KG1 (cell line): ENCODE measurements around the gene TARS2.

ENCODE experiments used
- DNase-seq: peaks from one replicate; lab custom pipeline; 2025; lab: John Stamatoyannopoulos, UW

The TARS2 gene

DNA sequence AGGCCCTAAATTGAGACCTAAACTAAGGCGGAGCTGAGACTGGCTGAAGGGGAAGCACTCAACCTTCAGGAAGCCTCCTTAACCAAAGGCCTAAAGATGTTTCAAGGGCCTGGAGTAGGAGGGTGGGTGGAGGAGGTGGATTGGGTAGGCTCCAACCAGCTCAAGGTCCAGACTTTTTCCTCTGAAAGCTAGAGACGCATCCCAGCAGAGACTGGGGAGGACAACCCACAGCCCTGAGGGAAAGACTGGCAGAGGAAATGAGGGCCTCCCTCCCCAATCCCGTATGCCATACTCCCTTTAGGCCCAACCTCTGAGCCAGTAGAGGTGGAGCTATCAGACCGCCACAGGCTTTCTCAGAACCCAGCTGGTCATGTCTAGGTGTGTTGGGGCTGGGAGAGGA lies 21.8 kb downstream of the TARS2 start:
- DNase-seq = no peak

DNA sequence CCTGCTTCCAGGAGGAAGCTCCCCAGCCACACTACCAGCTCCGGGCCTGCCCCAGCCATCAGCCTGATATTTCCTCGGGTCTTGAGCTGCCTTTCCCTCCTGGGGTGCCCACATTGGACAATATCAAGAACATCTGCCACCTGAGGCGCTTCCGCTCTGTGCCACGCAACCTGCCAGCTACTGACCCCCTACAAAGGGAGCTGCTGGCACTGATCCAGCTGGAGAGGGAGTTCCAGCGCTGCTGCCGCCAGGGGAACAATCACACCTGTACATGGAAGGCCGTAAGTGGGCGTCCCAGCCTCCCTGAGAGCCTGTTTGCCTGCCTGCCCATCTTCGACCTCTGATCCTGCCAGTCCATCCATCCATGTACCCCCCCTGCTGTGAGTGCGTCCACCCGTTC lies 24.3 kb downstream of the TARS2 start:
- no peak for DNase-seq

DNA sequence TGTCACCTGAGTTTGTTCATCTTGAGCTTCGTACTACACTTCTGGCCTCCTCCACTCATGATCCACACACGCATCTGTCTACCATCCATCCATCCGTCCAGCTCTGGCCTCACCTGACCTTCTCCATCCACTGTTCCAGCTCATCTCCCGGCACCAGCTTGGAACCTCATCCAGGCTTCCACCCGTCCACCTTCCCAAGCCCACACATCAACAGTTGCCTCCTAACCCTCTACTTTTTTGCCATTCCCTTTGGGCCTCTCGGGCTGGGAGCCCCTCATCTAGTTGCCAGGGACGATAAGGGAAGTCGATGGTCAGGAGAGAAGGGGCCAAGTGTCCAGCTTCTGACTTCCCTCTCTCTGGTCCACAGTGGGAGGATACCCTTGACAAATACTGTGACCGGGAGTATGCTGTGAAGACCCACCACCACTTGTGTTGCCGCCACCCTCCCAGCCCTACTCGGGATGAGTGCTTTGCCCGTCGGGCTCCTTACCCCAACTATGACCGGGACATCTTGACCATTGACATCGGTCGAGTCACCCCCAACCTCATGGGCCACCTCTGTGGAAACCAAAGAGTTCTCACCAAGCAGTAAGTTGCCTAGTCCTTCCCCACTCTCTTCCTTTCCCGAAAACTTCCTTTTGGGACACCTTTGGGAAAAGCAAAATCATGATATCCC lies 24.9 kb downstream of the TARS2 start:
- DNase-seq = no peak

DNA sequence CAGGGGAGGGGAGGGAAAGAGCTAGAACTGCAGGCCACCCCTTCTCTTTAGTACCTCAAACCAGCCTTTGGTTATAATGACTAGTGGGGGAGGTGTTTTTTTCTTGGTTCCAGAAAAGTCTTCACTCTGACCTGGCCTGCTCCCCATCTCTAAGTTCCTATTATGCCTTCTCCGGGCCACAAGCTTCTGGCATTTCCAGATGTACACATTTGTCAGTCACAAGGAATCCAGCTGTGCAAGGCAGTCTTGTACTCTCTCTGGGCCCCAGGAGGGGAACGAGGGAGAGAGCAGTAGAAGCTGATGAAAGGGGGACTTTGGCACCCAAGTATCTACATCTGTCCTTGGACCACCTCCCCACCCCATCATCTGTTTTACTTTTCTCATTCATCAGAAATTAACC lies 25.6 kb downstream of the TARS2 start:
- DNase-seq = no peak

DNA sequence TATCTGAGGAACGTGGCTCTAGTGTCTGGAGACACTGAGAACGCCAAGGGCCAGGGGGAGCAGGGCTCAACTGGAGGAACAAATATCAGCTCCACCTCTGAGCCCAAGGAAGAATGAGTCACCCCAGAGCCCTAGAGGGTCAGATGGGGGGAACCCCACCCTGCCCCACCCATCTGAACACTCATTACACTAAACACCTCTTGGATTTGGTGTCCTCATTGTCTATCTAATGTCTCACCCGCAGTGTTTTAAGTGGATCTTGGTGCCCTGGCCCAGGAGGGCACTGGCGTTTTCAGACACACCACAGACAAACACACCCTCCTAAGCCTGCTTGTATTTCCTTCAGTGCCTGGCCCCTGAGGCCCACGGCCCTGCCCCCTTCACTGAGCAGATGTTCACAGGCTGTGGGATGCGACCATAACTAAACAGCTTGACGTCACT lies 26.2 kb downstream of the TARS2 start:
- DNase-seq = no peak

DNA sequence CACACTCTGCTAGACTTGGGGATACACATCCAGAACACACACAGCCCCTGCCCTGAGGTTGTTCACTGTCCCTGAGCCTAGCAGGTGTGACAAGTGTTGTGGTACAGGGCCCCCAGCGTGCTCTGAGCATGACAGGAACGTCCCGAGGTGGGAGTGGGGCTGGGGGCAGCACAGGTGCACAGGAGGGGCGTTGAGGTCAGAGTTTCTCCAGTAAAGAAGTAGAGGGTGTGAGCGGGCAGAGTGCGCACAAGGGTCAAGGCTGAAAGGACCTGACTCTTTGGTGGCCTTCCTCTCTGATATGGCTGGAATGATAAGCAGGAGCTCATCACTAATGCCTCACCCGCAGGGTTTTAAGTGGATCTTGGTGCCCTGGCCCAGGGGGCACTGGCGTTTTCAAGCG lies 27.0 kb downstream of the TARS2 start:
- DNase-seq = no peak

DNA sequence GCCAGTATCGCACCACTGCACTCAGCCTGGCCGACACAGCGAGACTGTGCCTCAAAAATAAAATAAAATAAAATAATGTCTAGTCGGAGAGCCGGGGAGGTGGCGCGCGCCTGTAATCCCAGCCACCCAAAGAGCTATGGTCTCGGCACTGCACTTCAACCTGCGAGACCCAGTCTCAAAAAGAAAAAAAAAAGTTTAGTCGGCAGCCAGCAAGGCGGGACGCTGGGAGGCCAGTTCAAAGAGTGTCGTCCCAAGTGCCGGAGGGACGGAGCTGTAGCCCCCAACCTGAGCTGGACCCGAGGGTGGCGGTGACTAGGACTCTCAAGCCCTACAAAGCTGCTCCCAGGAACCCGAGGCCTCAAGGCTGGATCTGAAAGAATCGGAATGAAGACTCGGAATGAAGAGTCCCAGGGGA lies 27.7 kb downstream of the TARS2 start:
- no peak for DNase-seq

DNA sequence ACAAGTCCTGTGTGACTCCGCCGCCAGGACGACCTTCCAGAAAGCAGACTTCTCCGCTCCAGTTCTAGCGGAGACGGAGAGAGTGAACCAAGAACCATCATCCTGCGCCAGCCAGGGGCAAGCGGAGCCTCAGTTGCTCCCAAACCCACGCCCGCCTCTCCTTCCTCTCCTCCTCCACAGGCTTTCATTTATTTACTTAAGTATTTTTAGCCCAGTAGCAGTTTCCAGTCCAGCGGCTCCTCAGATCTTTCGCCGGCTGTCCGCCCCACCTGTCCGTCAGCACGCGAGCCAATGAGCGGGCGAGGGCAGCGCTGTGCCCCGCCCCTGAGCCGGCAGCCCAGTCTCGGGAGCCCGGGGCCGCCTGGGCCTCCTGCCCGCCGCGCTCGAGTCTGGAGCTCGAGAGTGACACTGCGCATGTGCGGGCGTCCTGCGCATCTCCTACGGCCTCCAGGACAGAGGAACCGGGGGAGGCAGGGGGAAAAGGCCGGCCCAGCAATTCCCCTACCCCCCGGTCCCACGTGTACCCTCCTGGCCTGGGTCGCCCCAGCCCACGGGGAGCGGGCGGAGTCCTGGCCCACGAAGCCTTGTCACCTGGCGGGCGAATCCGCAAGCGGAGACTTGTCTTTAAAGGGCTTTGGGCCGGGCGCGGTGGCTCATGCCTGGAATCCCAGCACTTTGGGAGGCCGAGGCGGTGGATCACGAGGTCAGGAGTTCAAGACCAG lies 28.3 kb downstream of the TARS2 start, which contains the start of gene FALEC:
Gene FALEC, plus strand, starts transcription at position 425 of the 722 bp plus-strand sequence.
- peak; percentile 82 for DNase-seq

DNA sequence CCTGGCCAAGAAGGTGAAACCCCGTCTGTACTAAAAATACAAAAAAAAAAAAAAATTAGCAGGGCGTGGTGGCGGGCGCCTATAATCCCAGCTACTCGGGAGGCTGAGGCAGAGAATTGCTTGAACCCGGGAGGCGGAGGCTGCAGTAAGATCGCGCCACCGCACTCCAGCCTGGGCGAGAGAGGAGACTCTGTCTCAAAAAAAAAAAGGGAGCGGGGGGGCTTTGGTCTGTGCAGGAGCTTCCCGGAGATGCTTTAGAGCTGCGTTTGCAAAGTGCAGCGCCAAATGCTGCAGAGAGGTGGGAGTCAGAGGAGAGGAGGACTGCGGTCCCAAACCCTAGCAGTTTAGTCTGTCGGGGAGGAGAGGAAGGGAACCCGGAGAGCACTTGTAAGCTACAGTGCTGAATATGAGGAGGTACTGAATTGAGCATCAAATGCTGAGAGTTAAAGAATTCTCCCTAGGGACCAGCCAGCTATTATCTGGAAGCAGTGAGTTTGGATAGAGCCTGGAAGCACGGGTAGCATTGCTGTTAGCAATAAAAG lies 28.9 kb downstream of the TARS2 start:
- DNase-seq = no peak

DNA sequence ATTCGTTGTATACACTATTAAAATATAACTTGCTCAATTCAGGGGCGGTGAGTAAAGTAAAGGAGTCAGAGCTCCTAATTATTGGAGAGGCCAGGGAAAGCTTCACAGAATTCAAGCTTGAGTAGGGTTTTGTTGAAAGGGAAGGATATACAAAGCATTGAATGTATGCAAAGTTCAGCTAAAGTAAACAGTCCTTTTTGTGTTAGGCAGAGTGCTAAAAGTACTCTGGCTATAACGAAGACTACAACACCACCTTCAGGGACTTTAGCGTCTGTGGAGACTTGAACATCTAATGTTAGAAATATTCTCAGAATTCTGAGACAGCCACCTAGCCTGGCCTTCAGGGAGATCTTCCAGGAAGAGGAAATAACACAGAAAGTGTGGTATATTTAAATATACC lies 29.4 kb downstream of the TARS2 start:
- no peak for DNase-seq

DNA sequence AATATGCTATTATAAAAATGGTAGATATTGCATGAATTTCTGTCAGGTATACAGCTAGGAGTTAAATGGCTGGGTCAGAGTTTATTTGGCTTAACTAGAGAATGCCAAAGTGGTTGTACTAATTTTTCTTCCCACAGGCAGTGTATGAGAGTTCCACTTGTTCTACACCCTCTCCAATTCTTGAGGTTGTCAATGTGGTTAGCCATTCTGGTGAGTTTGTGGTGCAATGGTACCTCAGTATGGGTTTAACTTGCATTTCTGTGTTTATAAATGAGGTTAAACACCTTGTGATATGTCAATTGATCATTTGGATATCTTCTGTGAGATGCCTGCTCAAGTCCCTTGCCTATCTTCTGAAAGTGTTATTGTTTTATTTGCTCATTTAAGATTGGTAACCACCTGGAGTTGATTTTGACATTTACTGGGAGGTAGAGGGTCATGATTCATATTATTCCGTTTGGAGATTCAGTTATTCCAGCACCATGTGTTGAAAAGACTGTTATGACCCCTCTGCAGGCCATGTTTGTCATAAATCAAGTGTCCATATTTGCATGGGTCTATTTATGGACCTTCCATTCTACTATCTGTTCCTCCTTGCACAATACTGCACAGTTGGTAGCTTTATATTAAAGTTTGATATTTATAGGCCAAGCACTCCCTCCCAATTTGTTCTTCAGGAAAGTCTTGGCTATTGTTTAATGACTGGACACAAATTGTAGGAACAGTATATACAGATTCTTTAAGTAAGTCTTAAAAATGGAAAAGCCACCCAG lies 34.2 kb downstream of the TARS2 start:
- DNase-seq = no peak

DNA sequence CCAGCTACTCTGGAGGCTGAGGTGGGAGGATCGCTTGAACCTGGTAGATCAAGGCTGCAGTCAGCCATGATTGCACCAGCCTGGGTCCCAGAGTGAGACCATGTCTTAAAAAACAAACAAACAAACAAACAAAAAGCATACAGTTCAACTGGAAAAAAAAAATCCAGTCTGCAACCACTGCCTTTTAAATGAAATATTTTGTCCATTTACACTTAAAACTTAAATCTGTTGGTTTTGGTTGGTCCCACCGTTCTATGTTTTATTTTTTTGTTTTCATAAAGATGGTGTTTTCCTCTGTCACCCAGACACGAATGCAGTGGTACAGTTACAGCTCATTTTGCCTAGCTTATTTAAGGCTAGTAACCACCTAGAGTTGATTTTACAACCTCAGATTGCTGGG lies 38.1 kb downstream of the TARS2 start:
- no peak for DNase-seq

DNA sequence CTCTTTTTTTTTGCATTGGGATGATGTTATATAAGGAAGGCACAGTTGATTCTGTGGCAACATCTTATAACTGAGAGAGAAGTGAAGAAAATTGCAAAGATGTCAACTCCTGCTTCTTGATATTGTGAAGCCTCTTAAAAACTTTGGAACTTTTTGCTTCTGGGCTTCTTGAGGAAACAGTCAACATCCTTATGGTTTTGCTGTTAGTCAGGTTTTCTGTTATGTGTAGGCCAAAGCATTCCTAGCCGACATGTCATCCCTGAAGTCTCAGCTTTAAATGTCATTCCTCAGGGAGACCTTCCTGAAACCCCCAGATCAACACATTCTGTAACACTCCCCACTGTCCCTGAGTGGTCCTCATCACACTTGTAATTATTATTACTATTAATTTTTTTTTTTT lies 41.0 kb downstream of the TARS2 start:
- DNase-seq = no peak

DNA sequence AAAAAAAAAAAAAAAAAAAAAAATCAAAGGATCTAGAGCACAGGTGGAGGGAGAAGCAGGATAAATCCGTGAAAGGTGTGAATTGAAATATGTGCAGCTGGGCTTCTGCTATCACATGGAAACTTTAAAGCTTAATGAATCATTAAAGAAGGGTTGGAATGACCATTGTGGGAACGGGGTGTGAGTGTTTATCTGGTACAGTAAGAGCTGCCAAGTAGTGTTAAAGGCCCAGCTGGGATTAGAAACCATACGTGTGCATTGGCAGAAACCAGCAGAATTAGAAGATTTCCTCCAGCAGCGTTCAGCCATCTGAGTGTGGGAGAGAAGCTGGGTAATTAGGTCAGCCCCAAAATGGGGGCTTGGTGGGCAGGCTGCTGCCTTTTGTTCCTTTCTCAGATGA lies 41.8 kb downstream of the TARS2 start:
- no peak for DNase-seq

DNA sequence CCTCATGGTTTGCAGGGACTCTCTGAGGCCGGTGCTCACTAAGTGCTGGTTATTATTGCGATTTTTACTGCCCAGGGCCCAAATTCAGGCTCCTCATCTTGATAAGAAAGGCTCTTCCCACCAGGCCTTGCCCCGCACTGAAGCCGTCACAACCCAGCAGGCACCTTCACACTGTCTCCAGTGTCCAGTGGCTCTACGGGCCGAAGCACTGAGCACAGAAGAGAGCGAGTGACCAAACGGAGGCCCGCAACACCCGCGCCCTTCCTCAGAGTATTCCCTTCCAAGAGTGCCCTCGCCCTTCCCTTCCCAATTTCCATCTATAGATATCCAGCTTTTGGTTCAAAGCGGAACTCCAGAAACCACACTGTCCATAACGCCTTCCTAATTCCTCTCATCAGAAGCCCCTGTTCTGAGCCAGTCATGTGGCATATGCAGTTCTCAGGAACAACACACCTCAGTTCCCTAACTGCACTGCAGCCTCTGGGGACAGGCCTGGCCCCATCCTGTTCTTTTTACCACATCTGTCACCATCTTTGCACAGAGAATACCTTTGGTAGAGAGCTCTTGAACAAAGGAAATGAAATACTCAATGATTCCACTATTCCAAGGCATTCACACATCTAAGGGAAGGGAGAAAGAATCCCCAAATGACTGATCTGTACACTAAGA lies 43.4 kb downstream of the TARS2 start:
- no peak for DNase-seq

DNA sequence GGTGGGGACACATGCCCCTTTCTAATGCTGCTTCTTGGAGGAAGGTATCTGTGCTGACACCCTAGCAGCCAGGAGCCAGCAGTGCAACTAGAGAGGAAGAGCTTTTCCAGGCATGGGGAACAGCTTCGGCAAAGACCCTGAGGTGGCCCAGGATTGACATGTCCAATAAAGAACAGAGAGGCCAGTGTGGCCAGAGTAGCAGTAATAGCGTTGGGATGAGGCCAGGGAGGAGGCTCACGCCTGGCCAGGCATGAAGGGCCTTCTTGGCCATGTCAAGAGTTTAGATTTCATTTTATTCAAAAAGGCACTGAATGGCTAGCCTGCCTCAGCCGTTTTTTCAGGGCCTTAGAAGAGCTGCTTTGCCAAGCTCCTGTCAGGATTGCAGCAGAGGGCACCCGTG lies 45.6 kb downstream of the TARS2 start:
- no peak for DNase-seq

DNA sequence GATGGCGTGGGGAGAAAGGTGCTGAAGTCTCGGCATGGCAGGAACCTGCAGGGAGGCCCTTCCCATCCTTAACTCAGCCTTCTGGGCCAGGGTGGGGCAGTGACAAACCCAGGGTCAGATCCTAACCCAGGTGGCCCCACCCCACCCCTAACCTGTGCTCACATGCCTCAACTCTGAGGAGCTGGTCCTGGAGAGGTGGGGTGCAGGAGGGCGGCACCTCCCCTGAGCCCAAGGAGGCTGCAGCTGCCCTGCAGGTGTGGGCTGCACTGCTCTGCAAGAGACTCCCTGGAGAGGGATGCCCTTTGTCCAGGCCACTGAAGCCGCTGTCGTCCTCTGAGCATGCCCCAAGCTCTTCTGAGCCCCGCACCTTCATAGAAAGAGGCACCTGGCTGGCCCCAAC lies 46.8 kb downstream of the TARS2 start:
- DNase-seq = no peak

DNA sequence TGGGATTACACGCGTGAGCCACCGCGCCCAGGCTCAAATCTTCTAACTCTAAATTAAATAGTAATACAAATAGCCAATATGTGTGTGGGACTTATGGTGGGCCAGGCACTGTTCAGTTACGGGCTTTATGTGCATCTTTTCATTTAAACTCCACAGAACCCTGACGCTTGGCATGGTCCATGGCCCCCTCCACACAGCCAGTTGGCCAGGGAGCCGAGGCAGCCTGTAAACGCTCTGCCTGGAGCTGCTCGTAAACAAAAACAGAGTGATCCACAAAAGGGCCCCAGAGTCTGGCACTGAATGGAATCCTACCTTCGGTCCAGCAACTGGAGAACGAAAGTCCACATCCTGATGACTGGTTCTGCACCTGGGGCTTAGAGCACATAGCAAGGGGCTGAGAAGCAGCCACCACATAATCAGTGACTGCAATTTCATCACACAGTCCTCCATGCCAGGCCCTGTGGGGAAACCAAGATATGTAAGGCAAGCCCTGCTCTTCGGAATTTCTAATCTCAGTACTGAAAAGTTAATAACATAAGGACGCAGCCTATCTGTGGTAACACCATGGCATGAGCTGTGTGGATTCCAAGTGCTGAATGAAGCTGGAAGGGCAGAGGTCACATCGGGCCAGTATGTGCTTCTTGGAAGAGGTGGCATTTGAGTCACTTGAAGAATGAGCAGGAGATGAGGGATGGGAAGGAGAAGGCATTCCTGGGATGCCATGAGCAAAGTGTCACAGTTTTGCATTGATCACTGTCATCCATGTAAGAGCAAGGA lies 48.5 kb downstream of the TARS2 start:
- DNase-seq = no peak

DNA sequence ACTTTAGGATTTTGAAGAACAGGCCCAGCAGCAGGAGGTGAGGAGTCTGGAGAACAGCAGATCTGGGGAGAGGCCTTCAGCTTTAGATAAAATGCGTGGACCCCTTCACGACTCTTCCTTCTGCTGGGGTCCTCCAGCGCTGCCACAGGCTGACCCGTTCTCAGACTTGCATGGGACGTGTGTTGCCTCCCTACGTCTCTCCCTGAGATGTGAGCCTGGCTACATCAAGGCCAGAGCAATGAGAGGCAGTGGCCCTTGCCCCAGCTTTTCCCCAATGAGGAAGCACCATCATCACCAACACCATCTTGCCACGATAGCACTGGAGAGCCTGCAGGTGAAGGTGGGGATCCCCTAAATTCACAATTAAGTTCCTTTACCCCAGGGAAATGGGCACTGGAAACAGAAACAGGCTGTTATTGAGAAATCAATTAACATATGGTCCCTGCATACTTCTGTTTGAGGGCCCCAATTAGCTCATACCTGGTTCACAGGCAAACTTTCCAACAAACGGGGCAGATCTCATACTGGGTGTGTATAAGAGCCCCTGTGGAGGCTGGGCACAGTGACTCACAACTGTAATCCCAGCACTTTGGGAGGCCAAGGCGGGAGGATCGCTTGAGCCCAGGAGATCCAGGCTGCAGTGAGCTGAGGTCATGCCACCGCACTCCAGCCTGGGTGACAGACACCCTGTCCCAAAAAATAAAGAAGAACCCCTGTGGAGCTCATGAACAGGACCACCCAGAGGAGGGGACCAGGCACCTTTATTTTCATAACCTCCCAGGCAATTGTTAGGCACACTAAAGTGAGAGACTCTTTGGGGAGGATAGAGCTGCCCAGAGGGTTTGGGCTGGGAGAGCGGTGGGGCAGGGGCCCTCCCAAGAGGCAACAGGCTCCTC lies 49.9 kb downstream of the TARS2 start:
- DNase-seq = no peak
